Dermis blood vessel endothelial cell (primary cell): ENCODE results near the gene IL17B. TPM values are rescaled to one million over a fixed set of nuclear protein-coding genes. Genes with fewer than 3 reads are reported as not detected.
"Not testable (repeated sequence)": the region's sequence is repeated elsewhere in the genome, so short reads cannot be mapped to it uniquely, and the experiment has no call there.

ENCODE experiments used
- DNase-seq: peaks from one replicate; pipeline ENCODE4 v3.0.0; 2010
- total RNA-seq: library from RNA; depleted of rRNA; stranded (reverse); fragments of >200 nt; gene quantifications from 2 replicates; pipeline ENCODE4 v1.2.3, GENCODE V29; 2014

Gene IL17B
- total RNA-seq, 1 donor from 2014 or later = not detected

DNA sequence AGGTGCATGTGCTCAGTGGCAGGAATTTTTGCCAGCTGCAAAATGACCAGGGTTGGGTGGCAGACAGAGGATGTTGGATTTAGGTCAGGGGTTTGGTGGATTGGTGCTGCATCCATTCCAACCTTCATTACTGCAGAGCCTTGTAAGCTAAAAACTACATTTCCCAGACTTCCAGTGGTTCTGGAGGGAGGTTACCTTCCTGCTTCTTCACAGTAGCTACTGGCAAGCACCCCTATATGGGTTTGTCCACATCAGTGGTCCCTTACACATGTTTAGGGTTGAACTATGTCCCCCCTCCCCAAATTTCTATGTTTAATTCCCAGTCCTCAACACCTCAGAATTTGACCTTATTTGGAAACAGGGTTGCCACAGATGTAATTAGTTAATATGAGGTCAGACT is 20.7 kb upstream of the IL17B start:
- DNase-seq = no peak

- not testable (repeated sequence) for DNase-seq
Measured at GRCh38 chr5:149398747-149399266, 19.7 kb upstream of the IL17B start.

DNA sequence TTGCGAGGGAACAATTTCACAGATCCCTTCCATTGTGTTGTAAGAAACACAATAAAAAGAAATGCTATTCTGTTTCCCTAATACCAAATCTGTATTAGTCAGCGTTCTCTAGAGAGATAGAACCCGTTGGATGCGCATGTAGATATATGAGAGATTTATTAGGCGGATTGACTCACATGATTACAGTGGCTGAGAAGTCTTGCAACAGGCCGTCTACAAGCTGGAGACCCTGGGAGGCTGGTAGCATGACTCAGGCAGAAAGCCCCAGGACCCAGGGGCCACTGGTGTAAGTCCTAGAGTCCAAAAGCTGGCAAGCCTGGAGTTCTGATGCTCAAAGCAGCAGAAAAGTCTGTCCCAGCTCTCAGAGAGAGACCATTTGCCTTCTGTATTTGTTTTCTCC is 18.4 kb upstream of the IL17B start:
- no peak for DNase-seq

- DNase-seq = not testable (repeated sequence)
Measured at GRCh38 chr5:149394996-149395395, 15.9 kb upstream of the IL17B start.

DNA sequence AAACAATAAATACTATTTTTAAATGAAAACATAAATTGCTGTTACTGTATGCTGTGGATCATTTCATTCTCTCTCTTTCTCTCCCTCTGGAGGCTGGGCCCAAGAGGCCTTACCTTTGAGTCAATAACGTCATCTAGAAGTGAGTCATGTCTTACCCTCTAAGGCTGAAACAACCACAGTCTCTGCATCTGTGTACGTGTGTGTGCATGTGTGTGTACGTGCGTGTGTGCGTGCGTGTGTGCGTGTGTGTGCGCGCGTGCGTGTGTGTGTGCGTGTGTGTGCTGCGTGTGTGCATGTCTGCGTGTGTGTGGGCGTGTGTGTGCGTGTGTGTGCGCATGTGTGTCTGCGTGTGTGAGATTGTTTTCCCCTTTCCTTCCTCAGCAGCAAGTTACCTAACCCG is 13.6 kb upstream of the IL17B start:
- no peak for DNase-seq

DNA sequence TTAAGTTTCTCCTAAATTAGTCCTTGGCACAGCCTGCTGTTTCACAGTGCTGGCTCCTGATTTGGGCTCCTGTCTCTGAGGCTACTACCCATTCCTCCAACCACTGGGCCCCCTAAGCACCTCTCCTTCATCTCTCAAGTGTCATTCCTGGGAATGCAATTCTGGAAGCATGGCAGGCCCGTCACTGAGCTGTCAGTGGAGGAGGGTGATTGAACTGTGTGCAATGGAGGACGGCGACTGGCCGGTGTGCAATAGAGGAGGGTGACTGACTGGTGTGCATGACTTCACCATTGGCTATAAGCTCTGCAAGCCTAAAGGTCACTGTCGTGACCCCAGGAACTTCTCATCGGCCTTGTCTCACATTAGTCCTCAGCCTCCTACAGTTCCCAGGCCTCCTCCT is 12.4 kb upstream of the IL17B start:
- no peak for DNase-seq

- not testable (repeated sequence) for DNase-seq
Measured at GRCh38 chr5:149391076-149391475, 12.0 kb upstream of the IL17B start.

- DNase-seq = no peak
Measured at GRCh38 chr5:149389552-149390495, 10.7 kb upstream of the IL17B start.

DNA sequence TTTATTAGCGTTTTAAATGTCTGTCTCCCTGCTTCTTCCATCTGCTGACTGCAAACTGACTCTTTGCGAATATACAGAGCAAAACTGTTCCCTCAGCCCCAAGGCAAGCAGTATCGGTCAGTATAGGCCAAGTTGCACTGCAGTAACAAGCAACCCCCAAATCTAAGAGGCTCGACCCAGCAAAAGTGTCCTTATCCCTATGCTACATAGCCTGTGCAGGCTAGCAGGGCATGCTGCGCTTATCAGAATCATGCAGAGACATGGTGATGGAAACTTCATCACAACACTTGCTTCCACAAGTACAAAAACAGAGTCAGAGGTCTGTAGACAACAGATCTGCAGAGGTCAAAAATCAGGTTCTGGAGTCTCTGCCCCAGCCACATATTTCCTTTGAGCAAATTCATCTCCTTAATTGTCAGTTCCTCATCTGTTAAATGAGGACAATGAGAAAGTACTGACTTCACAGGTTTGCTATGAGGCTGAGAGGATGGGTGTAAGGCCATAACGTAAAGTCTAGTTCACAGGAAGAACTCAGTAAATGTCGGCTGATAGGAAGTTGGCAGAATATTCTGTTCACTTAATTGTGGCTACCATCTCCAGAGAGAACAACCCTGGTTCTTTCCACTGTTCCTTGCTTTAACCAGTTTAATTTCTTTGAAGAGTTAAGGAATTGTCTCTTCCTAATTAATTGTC is 9.6 kb upstream of the IL17B start:
- peak; percentile 43 for DNase-seq

DNA sequence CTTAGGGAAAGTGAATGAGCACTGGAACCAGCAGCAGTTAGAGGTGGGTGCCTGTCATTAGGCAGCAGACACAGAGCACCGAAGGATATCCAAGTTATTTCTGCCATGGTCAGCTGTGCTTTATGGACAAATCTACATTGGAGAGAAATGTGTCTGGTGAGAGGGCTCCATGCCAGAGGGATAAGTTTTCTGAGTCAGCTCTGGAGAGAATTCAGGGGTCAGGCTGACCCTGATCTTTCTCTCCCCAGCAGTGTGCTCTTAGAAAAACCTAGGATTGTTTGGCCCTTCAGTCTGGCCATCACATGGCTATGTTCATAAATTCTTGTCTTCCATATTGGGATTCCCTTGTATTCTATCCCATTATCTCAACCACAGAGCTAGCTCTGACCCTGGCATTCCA is 8.9 kb upstream of the IL17B start:
- no peak for DNase-seq

GRCh38 chr5:149387081-149387631 is 8.1 kb upstream of the IL17B start:
- DNase-seq = peak; percentile 17

GRCh38 chr5:149386166-149386565 is 7.1 kb upstream of the IL17B start:
- DNase-seq = no peak

DNA sequence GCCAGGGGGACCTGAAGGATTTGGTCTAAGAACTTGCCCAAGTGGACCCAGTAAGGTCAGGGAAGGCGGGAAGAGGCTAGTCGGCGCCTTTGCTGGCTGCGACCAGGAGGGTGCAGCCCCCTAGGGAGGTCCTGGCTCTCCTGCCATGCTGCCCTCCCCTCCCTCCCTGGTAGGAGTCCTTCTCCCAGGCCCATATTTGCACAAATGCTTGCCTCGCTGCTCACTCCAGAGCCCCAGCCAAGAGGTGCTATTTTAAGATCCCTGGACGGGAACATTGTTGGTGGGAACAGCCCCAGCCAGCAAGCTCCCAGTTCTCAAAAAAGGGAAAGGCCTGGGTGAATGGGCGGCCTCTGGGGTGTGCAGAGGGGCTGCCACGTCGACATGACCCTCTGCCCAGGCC is 4.3 kb upstream of the IL17B start:
- DNase-seq = no peak

GRCh38 chr5:149382517-149383220 is 3.6 kb upstream of the IL17B start:
- no peak for DNase-seq

GRCh38 chr5:149381986-149382338 is 2.9 kb upstream of the IL17B start:
- peak; percentile 84 for DNase-seq

- no peak for DNase-seq
Measured at GRCh38 chr5:149381261-149381985, 2.3 kb upstream of the IL17B start.

GRCh38 chr5:149380466-149381121 is 1.5 kb upstream of the IL17B start:
- no peak for DNase-seq

DNA sequence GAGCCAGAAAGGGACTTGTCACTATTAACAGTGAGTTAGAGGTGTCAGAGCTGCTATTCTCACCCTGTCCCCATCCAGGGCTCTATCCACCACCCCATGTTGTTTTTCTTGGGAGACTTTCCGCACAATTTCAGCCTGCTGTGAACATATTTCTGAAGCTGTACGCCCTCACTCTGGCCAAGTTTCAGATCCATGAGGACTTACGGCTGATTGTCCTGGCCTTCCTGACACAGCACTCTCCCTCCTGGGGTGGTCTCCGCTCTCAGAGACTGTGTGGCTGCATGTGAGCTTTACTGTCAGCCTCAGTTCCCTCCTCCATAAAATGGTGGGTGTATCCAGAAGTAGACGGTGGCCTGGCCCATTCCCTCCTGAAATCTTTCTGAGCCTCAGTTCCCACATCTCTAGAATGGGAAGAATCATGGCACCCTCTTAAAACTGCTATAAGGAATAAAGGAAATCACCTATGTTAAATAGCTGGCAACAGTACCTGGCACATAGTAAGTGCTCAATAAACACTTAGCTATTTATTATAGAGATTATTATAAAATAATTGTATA is 804 bp upstream of the IL17B start:
- DNase-seq = no peak

DNA sequence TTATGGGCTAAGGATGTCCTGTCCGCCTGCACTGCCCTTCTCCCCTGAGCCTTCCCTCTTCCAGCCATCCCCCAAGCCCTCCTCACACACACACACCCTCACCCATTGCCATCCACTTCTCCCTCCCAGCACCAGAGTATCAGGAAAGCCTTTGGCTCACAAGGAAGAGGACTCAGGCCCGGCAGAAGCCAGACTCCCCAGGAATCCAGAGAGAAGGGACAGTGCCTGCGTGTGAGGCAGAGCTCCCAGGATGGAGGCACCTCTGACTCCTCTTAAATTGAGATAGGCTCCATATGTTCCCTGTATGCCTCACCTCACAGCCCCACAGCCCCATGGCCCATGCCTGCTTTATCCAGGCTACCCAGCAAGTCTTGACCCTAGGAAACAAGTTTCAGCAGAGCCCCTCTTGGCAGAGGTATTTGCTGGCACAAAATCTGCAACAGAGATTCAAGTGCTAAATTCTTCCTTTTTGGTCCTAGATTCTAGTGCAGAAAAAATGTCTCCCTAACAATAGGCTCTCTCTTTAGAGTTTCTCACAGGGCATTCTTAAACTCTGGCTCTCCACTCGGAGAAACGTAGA is 761 bp downstream of the IL17B start:
- no peak for DNase-seq

GRCh38 chr5:149376711-149377447 is 2.2 kb downstream of the IL17B start:
- DNase-seq = no peak
